ENCODE results near the gene CFAP70. TPM values are rescaled to one million over a fixed set of nuclear protein-coding genes. Genes with fewer than 3 reads are reported as not detected.

CFAP70 gene
- total RNA-seq, 1 experiment from 2014 or later, result 0.45 TPM

- Histone ChIP-seq H3K4me3 (ENCODE audit: insufficient read depth, low read depth, low read length) (no peak overlapping the region), H3K27me3 (ENCODE audit: control insufficient read depth, insufficient read depth, low read length) (no peaks in the 10 kb centered on the region), H3K36me3 (replicated peaks; ENCODE audit: control insufficient read depth, insufficient read depth, low read length) (no peaks in the 10 kb centered on the region; the same call in 1 of the 2 replicates)
- DNase-seq, result no peak
Measured at GRCh38 chr10:73228247-73228646, 130.4 kb downstream of the CFAP70 start.

- no peak overlapping the region for H3K4me3 ChIP-seq (ENCODE audit: insufficient read depth, low read depth, low read length)
- no peak for DNase-seq
- H3K27me3 ChIP-seq (ENCODE audit: control insufficient read depth, insufficient read depth, low read length), result no peaks in the 10 kb centered on the region
- no peaks in the 10 kb centered on the region for H3K36me3 ChIP-seq (replicated peaks; ENCODE audit: control insufficient read depth, insufficient read depth, low read length)
Measured at GRCh38 chr10:73226663-73227062, 132.0 kb downstream of the CFAP70 start.

- DNase-seq, result no peak
- H3K27me3 ChIP-seq (ENCODE audit: control insufficient read depth, insufficient read depth, low read length), result no peaks in the 10 kb centered on the region
- H3K4me3 ChIP-seq (ENCODE audit: insufficient read depth, low read depth, low read length), result no peak overlapping the region
- H3K36me3 ChIP-seq (replicated peaks; ENCODE audit: control insufficient read depth, insufficient read depth, low read length), result no peaks in the 10 kb centered on the region
Measured at GRCh38 chr10:73225518-73225917, 133.1 kb downstream of the CFAP70 start.

GRCh38 chr10:73220989-73221388, 137.7 kb downstream of the CFAP70 start:
- Histone ChIP-seq H3K4me3 (ENCODE audit: insufficient read depth, low read depth, low read length) (no peak overlapping the region), H3K27me3 (ENCODE audit: control insufficient read depth, insufficient read depth, low read length) (no peaks in the 10 kb centered on the region), H3K36me3 (replicated peaks; ENCODE audit: control insufficient read depth, insufficient read depth, low read length) (no peaks in the 10 kb centered on the region)
- DNase-seq, result no peak

- no peak for DNase-seq
- H3K4me3 ChIP-seq (ENCODE audit: insufficient read depth, low read depth, low read length), result no peak overlapping the region
- no peaks in the 10 kb centered on the region for H3K27me3 ChIP-seq (ENCODE audit: control insufficient read depth, insufficient read depth, low read length)
- H3K36me3 ChIP-seq (replicated peaks; ENCODE audit: control insufficient read depth, insufficient read depth, low read length), result no peaks in the 10 kb centered on the region
Measured at GRCh38 chr10:73219384-73219783, 139.3 kb downstream of the CFAP70 start.

GRCh38 chr10:73218431-73219191, 140.1 kb downstream of the CFAP70 start:
- H3K4me3 ChIP-seq (ENCODE audit: insufficient read depth, low read depth, low read length), result no peak overlapping the region
- no peaks in the 10 kb centered on the region for H3K36me3 ChIP-seq (replicated peaks; ENCODE audit: control insufficient read depth, insufficient read depth, low read length)
- peak; percentile 16 for DNase-seq
- no peaks in the 10 kb centered on the region for H3K27me3 ChIP-seq (ENCODE audit: control insufficient read depth, insufficient read depth, low read length)

GRCh38 chr10:73217628-73218027, 141.0 kb downstream of the CFAP70 start:
- Histone ChIP-seq H3K36me3 (replicated peaks; ENCODE audit: control insufficient read depth, insufficient read depth, low read length) (no peaks in the 10 kb centered on the region), H3K4me3 (ENCODE audit: insufficient read depth, low read depth, low read length) (no peak overlapping the region), H3K27me3 (ENCODE audit: control insufficient read depth, insufficient read depth, low read length) (no peaks in the 10 kb centered on the region)
- no peak for DNase-seq

GRCh38 chr10:73215749-73216148, 142.9 kb downstream of the CFAP70 start:
- Histone ChIP-seq H3K4me3 (ENCODE audit: insufficient read depth, low read depth, low read length) (no peak overlapping the region), H3K36me3 (replicated peaks; ENCODE audit: control insufficient read depth, insufficient read depth, low read length) (no peaks in the 10 kb centered on the region), H3K27me3 (ENCODE audit: control insufficient read depth, insufficient read depth, low read length) (no peaks in the 10 kb centered on the region)
- DNase-seq, result no peak

- peaks cover 2% of the 10 kb centered on the region; the same call in 1 of the 2 replicates for H3K36me3 ChIP-seq (replicated peaks; ENCODE audit: control insufficient read depth, insufficient read depth, low read length)
- DNase-seq, result no peak
Measured at GRCh38 chr10:73211106-73211811, 147.4 kb downstream of the CFAP70 start.

GRCh38 chr10:73210395-73211105, 148.1 kb downstream of the CFAP70 start:
- Histone ChIP-seq H3K27me3 (ENCODE audit: control insufficient read depth, insufficient read depth, low read length) (no peaks in the 10 kb centered on the region), H3K4me3 (ENCODE audit: insufficient read depth, low read depth, low read length) (no peak overlapping the region), H3K36me3 (replicated peaks; ENCODE audit: control insufficient read depth, insufficient read depth, low read length) (peaks cover 2% of the 10 kb centered on the region; the same call in 1 of the 2 replicates)
- no peak for DNase-seq

More at GRCh38 chr10:73211106-73211811, 147.4 kb downstream of the CFAP70 start:
- no peaks in the 10 kb centered on the region for H3K27me3 ChIP-seq (ENCODE audit: control insufficient read depth, insufficient read depth, low read length)
- H3K4me3 ChIP-seq (ENCODE audit: insufficient read depth, low read depth, low read length), result no peak overlapping the region

- H3K4me3 ChIP-seq (ENCODE audit: insufficient read depth, low read depth, low read length), result no peak overlapping the region
- H3K27me3 ChIP-seq (ENCODE audit: control insufficient read depth, insufficient read depth, low read length), result no peaks in the 10 kb centered on the region
- peaks cover 2% of the 10 kb centered on the region; the same call in 1 of the 2 replicates for H3K36me3 ChIP-seq (replicated peaks; ENCODE audit: control insufficient read depth, insufficient read depth, low read length)
- DNase-seq, result no peak
Measured at GRCh38 chr10:73209705-73210104, 149.0 kb downstream of the CFAP70 start.

- Histone ChIP-seq H3K27me3 (ENCODE audit: control insufficient read depth, insufficient read depth, low read length) (no peaks in the 10 kb centered on the region), H3K4me3 (ENCODE audit: insufficient read depth, low read depth, low read length) (no peak overlapping the region), H3K36me3 (replicated peaks; ENCODE audit: control insufficient read depth, insufficient read depth, low read length) (peaks cover 2% of the 10 kb centered on the region; the same call in 1 of the 2 replicates)
- DNase-seq, result no peak
Measured at GRCh38 chr10:73207883-73208282, 150.8 kb downstream of the CFAP70 start.

GRCh38 chr10:73206385-73206784, 152.3 kb downstream of the CFAP70 start:
- DNase-seq, result no peak
- Histone ChIP-seq H3K36me3 (replicated peaks; ENCODE audit: control insufficient read depth, insufficient read depth, low read length) (peaks cover 2% of the 10 kb centered on the region; the same call in 1 of the 2 replicates), H3K27me3 (ENCODE audit: control insufficient read depth, insufficient read depth, low read length) (no peaks in the 10 kb centered on the region)

GRCh38 chr10:73205890-73206289, 152.8 kb downstream of the CFAP70 start:
- H3K36me3 ChIP-seq (replicated peaks; ENCODE audit: control insufficient read depth, insufficient read depth, low read length), result peaks cover 2% of the 10 kb centered on the region; the same call in 1 of the 2 replicates
- H3K27me3 ChIP-seq (ENCODE audit: control insufficient read depth, insufficient read depth, low read length), result no peaks in the 10 kb centered on the region
- DNase-seq, result no peak
- no peak overlapping the region for H3K4me3 ChIP-seq (ENCODE audit: insufficient read depth, low read depth, low read length)

More at GRCh38 chr10:73206385-73206784, 152.3 kb downstream of the CFAP70 start:
- H3K4me3 ChIP-seq (ENCODE audit: insufficient read depth, low read depth, low read length), result no peak overlapping the region
